ENCODE data around the gene NAV1. TPM values are rescaled to one million over a fixed set of nuclear protein-coding genes. Genes with fewer than 3 reads are reported as not detected.

Gene NAV1
- total RNA-seq, 2 donors from 2014 or later, result 17.9 to 24.1 TPM

DNA sequence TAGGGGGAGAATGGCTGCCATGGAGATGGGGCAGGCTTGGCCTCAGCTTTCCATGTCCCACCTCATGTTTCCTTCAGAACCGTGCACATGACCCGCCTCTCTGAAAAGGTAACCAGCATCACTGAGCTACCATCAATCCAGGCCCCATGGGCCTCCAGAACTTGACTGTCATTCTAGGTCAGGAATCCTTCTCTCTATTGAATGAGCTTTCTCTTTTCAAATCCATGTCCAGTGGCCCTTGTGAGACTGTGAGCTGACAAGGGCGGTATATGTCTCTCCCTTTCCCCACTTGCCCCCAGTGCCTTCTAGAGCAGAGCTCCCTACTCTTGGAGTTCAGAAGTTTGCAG lies 36.4 kb upstream of the NAV1 start:
- peak overlapping the region; percentile 5 to 51 for H3K9ac ChIP-seq (ENCODE audit: low read depth in 2 of 2, low read length in 2 of 2)
- H3K36me3 ChIP-seq, result no peaks in the 10 kb centered on the region
- H3K27me3 ChIP-seq, result no peaks in the 10 kb centered on the region
- no peak for DNase-seq
- no peak overlapping the region for H3K4me3 ChIP-seq
- no peaks in the 10 kb centered on the region for H3K9me3 ChIP-seq
- intact Hi-C loops (cut with DNase I), result no loop called here
- H3K27ac ChIP-seq, result peak overlapping the region; percentile 91
- H3K4me1 ChIP-seq, result peaks cover 6% of the 10 kb centered on the region
- TF ChIP-seq, protein P1, sequence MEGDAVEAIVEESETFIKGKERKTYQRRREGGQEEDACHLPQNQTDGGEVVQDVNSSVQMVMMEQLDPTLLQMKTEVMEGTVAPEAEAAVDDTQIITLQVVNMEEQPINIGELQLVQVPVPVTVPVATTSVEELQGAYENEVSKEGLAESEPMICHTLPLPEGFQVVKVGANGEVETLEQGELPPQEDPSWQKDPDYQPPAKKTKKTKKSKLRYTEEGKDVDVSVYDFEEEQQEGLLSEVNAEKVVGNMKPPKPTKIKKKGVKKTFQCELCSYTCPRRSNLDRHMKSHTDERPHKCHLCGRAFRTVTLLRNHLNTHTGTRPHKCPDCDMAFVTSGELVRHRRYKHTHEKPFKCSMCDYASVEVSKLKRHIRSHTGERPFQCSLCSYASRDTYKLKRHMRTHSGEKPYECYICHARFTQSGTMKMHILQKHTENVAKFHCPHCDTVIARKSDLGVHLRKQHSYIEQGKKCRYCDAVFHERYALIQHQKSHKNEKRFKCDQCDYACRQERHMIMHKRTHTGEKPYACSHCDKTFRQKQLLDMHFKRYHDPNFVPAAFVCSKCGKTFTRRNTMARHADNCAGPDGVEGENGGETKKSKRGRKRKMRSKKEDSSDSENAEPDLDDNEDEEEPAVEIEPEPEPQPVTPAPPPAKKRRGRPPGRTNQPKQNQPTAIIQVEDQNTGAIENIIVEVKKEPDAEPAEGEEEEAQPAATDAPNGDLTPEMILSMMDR (IDR thresholded peaks at IDR 0.05), result no peak

GRCh38 chr1:201503397-201504176 lies 35.3 kb upstream of the NAV1 start:
- no peak for DNase-seq
- H3K4me1 ChIP-seq, result peaks cover 6% of the 10 kb centered on the region
- H3K27ac ChIP-seq, result peak overlapping the region; percentile 91
- TF ChIP-seq, protein P1 (IDR thresholded peaks at IDR 0.05), result no peak
- no peaks in the 10 kb centered on the region for H3K36me3 ChIP-seq
- H3K27me3 ChIP-seq, result no peaks in the 10 kb centered on the region
- peak overlapping the region in 1 of 2 donors; percentile 51 for H3K9ac ChIP-seq (ENCODE audit: low read depth in 2 of 2, low read length in 2 of 2)
- no peaks in the 10 kb centered on the region for H3K9me3 ChIP-seq
- intact Hi-C loops (cut with DNase I), result no loop called here
- no peak overlapping the region for H3K4me3 ChIP-seq

GRCh38 chr1:201504179-201504631 lies 34.7 kb upstream of the NAV1 start:
- no peaks in the 10 kb centered on the region for H3K9me3 ChIP-seq
- H3K27me3 ChIP-seq, result no peaks in the 10 kb centered on the region
- no peak for DNase-seq
- peaks cover 6% of the 10 kb centered on the region for H3K4me1 ChIP-seq
- H3K4me3 ChIP-seq, result no peak overlapping the region
- H3K27ac ChIP-seq, result peak overlapping the region; percentile 91
- no peaks in the 10 kb centered on the region for H3K36me3 ChIP-seq
- peak overlapping the region; percentile 16 to 51 for H3K9ac ChIP-seq (ENCODE audit: low read depth in 2 of 2, low read length in 2 of 2)
- intact Hi-C loops (cut with DNase I), result no loop called here
- TF ChIP-seq, protein P1 (IDR thresholded peaks at IDR 0.05), result no peak

GRCh38 chr1:201504799-201505502 lies 34.0 kb upstream of the NAV1 start:
- H3K4me1 ChIP-seq, result peaks cover 6% of the 10 kb centered on the region
- no peaks in the 10 kb centered on the region for H3K9me3 ChIP-seq
- DNase-seq, result no peak
- H3K4me3 ChIP-seq, result peak overlapping the region; percentile 65
- H3K9ac ChIP-seq (ENCODE audit: low read depth in 2 of 2, low read length in 2 of 2), result peak overlapping the region; percentile 95 to 97
- no peaks in the 10 kb centered on the region for H3K36me3 ChIP-seq
- intact Hi-C loops (cut with DNase I), result no loop called here
- peak overlapping the region; percentile 91 for H3K27ac ChIP-seq
- TF ChIP-seq, protein P1 (IDR thresholded peaks at IDR 0.05), result no peak
- no peaks in the 10 kb centered on the region for H3K27me3 ChIP-seq

- TF ChIP-seq, protein P1 (IDR thresholded peaks at IDR 0.05), result no peak
- no peaks in the 10 kb centered on the region for H3K9me3 ChIP-seq
- DNase-seq, result peak; percentile 79
These were observed 33.4 kb upstream of the NAV1 start for GRCh38 chr1:201505503-201505890.

More at GRCh38 chr1:201505503-201505890, 33.4 kb upstream of the NAV1 start:
- no peaks in the 10 kb centered on the region for H3K27me3 ChIP-seq
- peak overlapping the region; percentile 91 for H3K27ac ChIP-seq
- H3K4me3 ChIP-seq, result peak overlapping the region; percentile 65
- no peaks in the 10 kb centered on the region for H3K36me3 ChIP-seq
- intact Hi-C loops (cut with DNase I), result no loop called here
- peak overlapping the region; percentile 95 to 97 for H3K9ac ChIP-seq (ENCODE audit: low read depth in 2 of 2, low read length in 2 of 2)
- peaks cover 6% of the 10 kb centered on the region for H3K4me1 ChIP-seq

Data from colonic mucosa (tissue), 4 donors.